Keratinocyte (primary cell): ENCODE data around the gene SEC22A.

ENCODE experiments used
- EZH2 ChIP-seq: IDR thresholded peaks from one replicate; pipeline ENCODE4 v1.6.1; 2012; ENCODE audit warnings: inconsistent platforms, mild to moderate bottlenecking, low read length, moderate library complexity
- TF ChIP-seq, protein P1 (sequence below), 3 experiments: IDR thresholded peaks in 1 of 3; conservative IDR thresholded peaks in 1 of 3; optimal IDR thresholded peaks in 1 of 3; 2 replicates in 2 of 3; 3 replicates in 1 of 3; pipeline versions ENCODE3 to v1.5.1; 2011; ENCODE audit warnings: low read length in 3 of 3, mild to moderate bottlenecking in 3 of 3, moderate library complexity in 2 of 3, control low read depth in 1 of 3, inconsistent platforms in 1 of 3; ENCODE audit not compliant: insufficient read depth in 2 of 3; ENCODE audit errors: extremely low read depth in 1 of 3

DNA sequence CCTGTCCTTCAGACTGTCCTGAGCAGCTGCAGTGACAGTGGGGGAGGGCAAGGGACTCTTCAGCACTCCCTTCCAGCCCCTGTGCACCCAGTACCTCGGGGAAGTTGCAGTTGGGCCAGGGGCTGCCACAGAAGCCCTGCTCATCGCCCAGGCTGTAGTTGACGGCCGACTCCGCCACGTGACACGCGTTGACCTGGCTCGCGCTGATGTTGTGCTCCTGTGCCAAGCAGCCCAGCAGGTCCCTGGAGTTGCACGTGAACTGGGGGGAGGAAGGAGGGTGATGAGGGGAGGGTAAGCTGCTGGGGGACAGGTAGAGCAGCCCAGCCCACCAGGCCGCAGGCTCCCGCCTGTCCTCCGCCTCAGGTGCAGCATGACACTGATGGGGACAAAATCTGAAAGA, 101.2 kb downstream of the SEC22A start:
- TF ChIP-seq, protein P1, sequence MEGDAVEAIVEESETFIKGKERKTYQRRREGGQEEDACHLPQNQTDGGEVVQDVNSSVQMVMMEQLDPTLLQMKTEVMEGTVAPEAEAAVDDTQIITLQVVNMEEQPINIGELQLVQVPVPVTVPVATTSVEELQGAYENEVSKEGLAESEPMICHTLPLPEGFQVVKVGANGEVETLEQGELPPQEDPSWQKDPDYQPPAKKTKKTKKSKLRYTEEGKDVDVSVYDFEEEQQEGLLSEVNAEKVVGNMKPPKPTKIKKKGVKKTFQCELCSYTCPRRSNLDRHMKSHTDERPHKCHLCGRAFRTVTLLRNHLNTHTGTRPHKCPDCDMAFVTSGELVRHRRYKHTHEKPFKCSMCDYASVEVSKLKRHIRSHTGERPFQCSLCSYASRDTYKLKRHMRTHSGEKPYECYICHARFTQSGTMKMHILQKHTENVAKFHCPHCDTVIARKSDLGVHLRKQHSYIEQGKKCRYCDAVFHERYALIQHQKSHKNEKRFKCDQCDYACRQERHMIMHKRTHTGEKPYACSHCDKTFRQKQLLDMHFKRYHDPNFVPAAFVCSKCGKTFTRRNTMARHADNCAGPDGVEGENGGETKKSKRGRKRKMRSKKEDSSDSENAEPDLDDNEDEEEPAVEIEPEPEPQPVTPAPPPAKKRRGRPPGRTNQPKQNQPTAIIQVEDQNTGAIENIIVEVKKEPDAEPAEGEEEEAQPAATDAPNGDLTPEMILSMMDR (optimal IDR thresholded peaks at IDR 0.05 in 1 of 3, IDR thresholded peaks at IDR 0.05 in 1 of 3, conservative IDR thresholded peaks at IDR 0.05 in 1 of 3; ENCODE audit: extremely low read depth in 1 of 3, insufficient read depth in 2 of 3, low read length in 3 of 3) = no peak
- no peak for TF ChIP-seq EZH2
